22Rv1 (cell line): ENCODE results near the gene GALNTL6.

ENCODE experiments used
- H3K27ac ChIP-seq: fragments of 450-650 bp; 2 replicates; pipeline ENCODE4 v1.5.1; 2017
- CTCF ChIP-seq: fragments of 450-650 bp; IDR thresholded peaks from 2 replicates; pipeline ENCODE4 v1.5.1; 2017; ENCODE audit warnings: mild to moderate bottlenecking
- ZFX ChIP-seq: fragments of 450-650 bp; IDR thresholded peaks from 2 replicates; pipeline ENCODE4 v1.6.1; 2017; ENCODE audit warnings: antibody characterized with exemption, borderline replicate concordance

Gene GALNTL6

GRCh38 chr4:172938072-172938829, 1125.0 kb downstream of the GALNTL6 start:
- no peak for TF ChIP-seq CTCF
- TF ChIP-seq ZFX: no peak
- no peak overlapping the region for H3K27ac ChIP-seq

- TF ChIP-seq ZFX (no peak), CTCF (no peak)
- no peak overlapping the region for H3K27ac ChIP-seq
Measured at GRCh38 chr4:172938870-172939269, 1125.7 kb downstream of the GALNTL6 start.

- H3K27ac ChIP-seq: no peak overlapping the region
- TF ChIP-seq ZFX: no peak
- TF ChIP-seq CTCF: no peak
Measured at GRCh38 chr4:172942840-172943239, 1129.6 kb downstream of the GALNTL6 start.

- TF ChIP-seq CTCF: no peak
- no peak for TF ChIP-seq ZFX
- H3K27ac ChIP-seq: no peak overlapping the region
Measured at GRCh38 chr4:172945611-172946010, 1132.4 kb downstream of the GALNTL6 start.

- TF ChIP-seq CTCF (no peak), ZFX (no peak)
- H3K27ac ChIP-seq: no peak overlapping the region
Measured at GRCh38 chr4:172946503-172946902, 1133.3 kb downstream of the GALNTL6 start.

GRCh38 chr4:172947594-172947993, 1134.4 kb downstream of the GALNTL6 start:
- TF ChIP-seq CTCF (no peak), ZFX (no peak)
- no peak overlapping the region for H3K27ac ChIP-seq

GRCh38 chr4:172950990-172951389, 1137.8 kb downstream of the GALNTL6 start:
- no peak overlapping the region for H3K27ac ChIP-seq
- TF ChIP-seq ZFX (no peak), CTCF (no peak)
